Keratinocyte (primary cell): ENCODE measurements around the gene TFAP2E.

Experiments used
- EZH2 ChIP-seq: IDR thresholded peaks from one replicate; pipeline ENCODE4 v1.6.1; 2012; ENCODE audit warnings: inconsistent platforms, mild to moderate bottlenecking, low read length, moderate library complexity
- TF ChIP-seq, protein P1 (sequence below), 3 experiments: IDR thresholded peaks in 1 of 3; conservative IDR thresholded peaks in 1 of 3; optimal IDR thresholded peaks in 1 of 3; 2 replicates in 2 of 3; 3 replicates in 1 of 3; pipeline versions ENCODE3 to v1.5.1; 2011; ENCODE audit warnings: low read length in 3 of 3, mild to moderate bottlenecking in 3 of 3, moderate library complexity in 2 of 3, control low read depth in 1 of 3, inconsistent platforms in 1 of 3; ENCODE audit not compliant: insufficient read depth in 2 of 3; ENCODE audit errors: extremely low read depth in 1 of 3

DNA sequence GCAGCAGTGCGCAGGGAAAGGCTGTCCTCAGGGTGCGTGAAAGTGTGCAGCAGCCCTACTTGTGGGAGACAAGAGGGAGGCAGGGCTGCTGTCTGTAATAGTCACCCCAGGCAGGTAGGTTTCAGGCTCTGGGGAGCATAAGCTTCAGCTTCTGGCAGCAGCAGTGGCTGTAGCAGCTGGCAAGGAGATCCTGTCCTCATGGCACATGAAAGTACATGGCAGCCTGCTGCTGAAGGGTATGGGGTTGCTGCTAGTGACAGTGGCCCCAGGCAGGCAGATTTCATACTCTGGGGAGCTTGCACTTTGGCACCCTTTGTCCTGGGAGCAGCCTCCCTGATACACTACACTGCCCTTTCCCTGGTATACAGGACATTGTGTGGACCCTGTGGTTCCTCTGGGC, 42.2 kb upstream of the TFAP2E start:
- TF ChIP-seq, protein P1, sequence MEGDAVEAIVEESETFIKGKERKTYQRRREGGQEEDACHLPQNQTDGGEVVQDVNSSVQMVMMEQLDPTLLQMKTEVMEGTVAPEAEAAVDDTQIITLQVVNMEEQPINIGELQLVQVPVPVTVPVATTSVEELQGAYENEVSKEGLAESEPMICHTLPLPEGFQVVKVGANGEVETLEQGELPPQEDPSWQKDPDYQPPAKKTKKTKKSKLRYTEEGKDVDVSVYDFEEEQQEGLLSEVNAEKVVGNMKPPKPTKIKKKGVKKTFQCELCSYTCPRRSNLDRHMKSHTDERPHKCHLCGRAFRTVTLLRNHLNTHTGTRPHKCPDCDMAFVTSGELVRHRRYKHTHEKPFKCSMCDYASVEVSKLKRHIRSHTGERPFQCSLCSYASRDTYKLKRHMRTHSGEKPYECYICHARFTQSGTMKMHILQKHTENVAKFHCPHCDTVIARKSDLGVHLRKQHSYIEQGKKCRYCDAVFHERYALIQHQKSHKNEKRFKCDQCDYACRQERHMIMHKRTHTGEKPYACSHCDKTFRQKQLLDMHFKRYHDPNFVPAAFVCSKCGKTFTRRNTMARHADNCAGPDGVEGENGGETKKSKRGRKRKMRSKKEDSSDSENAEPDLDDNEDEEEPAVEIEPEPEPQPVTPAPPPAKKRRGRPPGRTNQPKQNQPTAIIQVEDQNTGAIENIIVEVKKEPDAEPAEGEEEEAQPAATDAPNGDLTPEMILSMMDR (optimal IDR thresholded peaks at IDR 0.05 in 1 of 3, IDR thresholded peaks at IDR 0.05 in 1 of 3, conservative IDR thresholded peaks at IDR 0.05 in 1 of 3; ENCODE audit: extremely low read depth in 1 of 3, insufficient read depth in 2 of 3, low read length in 3 of 3), result no peak
- TF ChIP-seq EZH2, result no peak
